ENCODE results near the gene NF2. TPM values are rescaled to one million over a fixed set of nuclear protein-coding genes. Genes with fewer than 3 reads are reported as not detected.

The NF2 gene
- total RNA-seq, 1 experiment from 2014 or later, result 40.5 TPM

GRCh38 chr22:29735416-29735815 lies 132.0 kb downstream of the NF2 start:
- Histone ChIP-seq H3K4me3 (ENCODE audit: low read depth, low read length, poor library complexity, severe bottlenecking) (no peak overlapping the region), H3K36me3 (ENCODE audit: insufficient read depth, low read length, poor library complexity, severe bottlenecking) (no peaks in the 10 kb centered on the region), H3K27me3 (replicated peaks; ENCODE audit: insufficient read depth, low read depth, low read length, poor library complexity) (no peaks in the 10 kb centered on the region), H3K27ac (ENCODE audit: low read depth, low read length, poor library complexity, severe bottlenecking) (no peak overlapping the region), H3K4me1 (ENCODE audit: insufficient read depth, low read length, poor library complexity, severe bottlenecking) (peaks cover 15% of the 10 kb centered on the region), H3K9me3 (ENCODE audit: low read depth, low read length, poor library complexity, severe bottlenecking) (no peaks in the 10 kb centered on the region)
- DNase-seq (ENCODE audit: low spot score), result no peak
- no TSS peak for BruUV-seq (replicated peaks)
- ChIA-PET CTCF (no interaction called here), POLR2A (ENCODE audit: low non-redundant PET) (no interaction called here)
- no peak for TF ChIP-seq EZH2 (IDR thresholded peaks at IDR 0.05; ENCODE audit: borderline replicate concordance, low read depth, low read length, poor library complexity, severe bottlenecking)
- TF ChIP-seq CTCF (conservative IDR thresholded peaks at IDR 0.05; ENCODE audit: low read depth, low read length), result no peak
- intact Hi-C loops (cut with micrococcal nuclease; ENCODE audit: unreplicated experiment), result no loop called here

GRCh38 chr22:29737251-29738117 lies 134.1 kb downstream of the NF2 start:
- no peak for TF ChIP-seq CTCF (conservative IDR thresholded peaks at IDR 0.05; ENCODE audit: low read depth, low read length)
- no peak for TF ChIP-seq EZH2 (IDR thresholded peaks at IDR 0.05; ENCODE audit: borderline replicate concordance, low read depth, low read length, poor library complexity, severe bottlenecking)
- Histone ChIP-seq H3K4me1 (ENCODE audit: insufficient read depth, low read length, poor library complexity, severe bottlenecking) (peaks cover 15% of the 10 kb centered on the region), H3K27ac (ENCODE audit: low read depth, low read length, poor library complexity, severe bottlenecking) (no peak overlapping the region), H3K9me3 (ENCODE audit: low read depth, low read length, poor library complexity, severe bottlenecking) (no peaks in the 10 kb centered on the region), H3K36me3 (ENCODE audit: insufficient read depth, low read length, poor library complexity, severe bottlenecking) (no peaks in the 10 kb centered on the region), H3K27me3 (replicated peaks; ENCODE audit: insufficient read depth, low read depth, low read length, poor library complexity) (no peaks in the 10 kb centered on the region), H3K4me3 (ENCODE audit: low read depth, low read length, poor library complexity, severe bottlenecking) (no peak overlapping the region)
- intact Hi-C loops (cut with micrococcal nuclease; ENCODE audit: unreplicated experiment), result no loop called here
- CTCF ChIA-PET, result no interaction called here
- no TSS peak for BruUV-seq (replicated peaks)
- POLR2A ChIA-PET (ENCODE audit: low non-redundant PET), result no interaction called here
- DNase-seq (ENCODE audit: low spot score), result no peak

- no TSS peak for BruUV-seq (replicated peaks)
- Histone ChIP-seq H3K36me3 (ENCODE audit: insufficient read depth, low read length, poor library complexity, severe bottlenecking) (no peaks in the 10 kb centered on the region), H3K27ac (ENCODE audit: low read depth, low read length, poor library complexity, severe bottlenecking) (no peak overlapping the region), H3K9me3 (ENCODE audit: low read depth, low read length, poor library complexity, severe bottlenecking) (no peaks in the 10 kb centered on the region), H3K4me3 (ENCODE audit: low read depth, low read length, poor library complexity, severe bottlenecking) (no peak overlapping the region), H3K27me3 (replicated peaks; ENCODE audit: insufficient read depth, low read depth, low read length, poor library complexity) (no peaks in the 10 kb centered on the region), H3K4me1 (ENCODE audit: insufficient read depth, low read length, poor library complexity, severe bottlenecking) (peaks cover 10% of the 10 kb centered on the region)
- POLR2A ChIA-PET (ENCODE audit: low non-redundant PET), result no interaction called here
- intact Hi-C loops (cut with micrococcal nuclease; ENCODE audit: unreplicated experiment), result no loop called here
- DNase-seq (ENCODE audit: low spot score), result no peak
- TF ChIP-seq CTCF (conservative IDR thresholded peaks at IDR 0.05; ENCODE audit: low read depth, low read length) (no peak), EZH2 (IDR thresholded peaks at IDR 0.05; ENCODE audit: borderline replicate concordance, low read depth, low read length, poor library complexity, severe bottlenecking) (no peak)
- CTCF ChIA-PET, result no interaction called here
Measured at GRCh38 chr22:29738118-29738815, 134.8 kb downstream of the NF2 start.
